Left ventricle myocardium superior (tissue), 1 donor: ENCODE data around the gene TMPRSS6. TPM values are rescaled to one million over a fixed set of nuclear protein-coding genes. Genes with fewer than 3 reads are reported as not detected.

Experiments used
- ATAC-seq: fragments of 200-7000 bp; cut with Tn5 transposase; one replicate; pipeline ENCODE4 v1.9.1; 2020; ENCODE audit warnings: mild to moderate bottlenecking, moderate library complexity
- DNase-seq: peaks from one replicate; pipeline ENCODE4 v3.0.0-alpha.2; 2020
- intact Hi-C: fragments of 100-400 bp; cut with micrococcal nuclease; formaldehyde crosslinking; loops from one replicate; pipeline ENCODE4 v1.11.0; 2022
- total RNA-seq: library from RNA; stranded (reverse); fragmentation: NEBNext Ultra II Directional; extraction: Animal tissue kit (Norgen Biotek cat#: 25700); gene quantifications from one replicate; pipeline ENCODE4 v1.2.1, GENCODE V29; 2021
- donor health status: DM: no; HTN: yes; CAD: no; lungs with severe emphysema.

TMPRSS6 gene
- total RNA-seq, 1 donor from 2014 or later: not detected

- DNase-seq: peak; percentile 79
- peak; percentile 95 for ATAC-seq
- intact Hi-C loops: no loop called here
These were observed 65.5 kb downstream of the TMPRSS6 start for GRCh38 chr22:37043828-37044538.

GRCh38 chr22:37043209-37043827 lies 66.2 kb downstream of the TMPRSS6 start:
- ATAC-seq (no peak), DNase-seq (no peak)
- intact Hi-C loops: no loop called here

DNA sequence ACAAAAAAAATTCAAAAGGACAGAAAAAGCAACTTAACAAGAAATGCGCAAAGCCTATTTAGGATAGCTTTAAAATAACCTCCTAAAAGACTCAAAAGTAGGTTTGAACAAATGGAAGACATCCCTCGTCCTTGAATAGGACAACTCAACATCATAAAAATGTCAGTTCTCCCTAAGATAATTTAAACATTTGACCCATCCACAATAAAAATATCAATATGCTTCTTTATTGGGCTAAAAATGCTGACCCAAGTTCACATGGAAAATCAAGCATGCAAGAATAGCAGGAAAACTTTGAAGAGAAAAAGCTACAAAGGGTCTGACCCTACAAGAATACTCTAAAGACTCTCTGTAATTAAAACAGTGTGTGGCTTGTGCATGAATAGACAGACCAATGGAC lies 70.0 kb downstream of the TMPRSS6 start:
- intact Hi-C loops: no loop called here
- DNase-seq (no peak), ATAC-seq (no peak)

DNA sequence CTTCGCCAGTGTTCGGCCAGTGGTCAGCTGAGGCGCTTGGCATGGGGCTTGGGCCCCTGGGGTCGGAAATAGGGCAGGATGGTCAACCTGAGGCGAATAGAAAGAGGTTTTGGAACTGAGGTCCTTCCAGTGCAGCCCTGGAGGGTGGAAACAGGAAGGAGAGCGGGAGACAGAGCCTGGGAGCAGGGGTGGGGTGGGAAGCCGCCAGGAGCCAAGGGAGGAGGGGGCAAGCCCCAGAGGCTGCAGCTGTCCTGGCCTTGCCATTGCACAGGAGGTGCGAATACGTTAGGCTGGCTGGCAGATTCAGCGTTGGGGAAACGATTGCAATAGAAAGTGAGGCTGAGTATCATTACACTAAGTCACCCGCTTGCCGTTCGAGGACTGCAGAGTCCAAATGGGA lies 71.8 kb downstream of the TMPRSS6 start:
- ATAC-seq: no peak
- no peak for DNase-seq
- intact Hi-C loops: no loop called here

DNA sequence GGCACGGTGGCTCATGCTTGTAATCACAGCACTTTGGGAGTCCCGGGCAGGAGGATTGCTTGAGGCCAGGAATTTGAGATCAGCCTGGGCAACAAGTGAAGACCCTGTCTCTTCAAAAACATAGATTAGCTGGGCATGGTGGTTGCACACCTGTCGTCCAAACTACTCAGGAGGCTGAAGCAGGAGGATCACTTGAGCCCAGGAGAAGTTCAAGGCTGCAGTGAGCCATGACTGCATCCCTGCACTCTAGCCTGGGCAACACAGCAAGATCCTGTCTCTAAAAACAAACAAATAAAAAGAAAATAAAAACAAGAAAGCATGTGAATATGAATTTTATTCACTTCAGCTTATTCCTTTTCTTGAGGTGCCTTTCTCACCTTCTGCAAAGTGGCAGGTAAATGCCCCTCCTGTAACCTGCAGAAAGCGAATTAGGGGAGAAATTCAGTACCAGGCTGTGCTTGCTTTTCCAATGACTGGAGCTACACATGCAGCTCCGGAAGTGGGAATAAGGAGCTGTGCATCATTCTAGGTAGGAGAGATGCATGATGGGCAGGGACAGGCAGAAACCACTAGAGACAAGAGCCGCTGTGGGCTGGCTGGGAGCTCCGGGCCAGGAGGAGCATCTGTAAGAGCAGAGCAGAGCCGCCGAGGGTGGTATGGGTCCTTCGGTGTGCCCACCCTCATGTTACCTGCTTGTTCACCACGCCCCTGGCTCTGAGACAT lies 72.7 kb downstream of the TMPRSS6 start:
- intact Hi-C loops: no loop called here
- ATAC-seq (no peak), DNase-seq (no peak)

GRCh38 chr22:37033605-37034430 lies 75.7 kb downstream of the TMPRSS6 start:
- intact Hi-C loops: no loop called here
- DNase-seq (no peak), ATAC-seq (no peak)

DNA sequence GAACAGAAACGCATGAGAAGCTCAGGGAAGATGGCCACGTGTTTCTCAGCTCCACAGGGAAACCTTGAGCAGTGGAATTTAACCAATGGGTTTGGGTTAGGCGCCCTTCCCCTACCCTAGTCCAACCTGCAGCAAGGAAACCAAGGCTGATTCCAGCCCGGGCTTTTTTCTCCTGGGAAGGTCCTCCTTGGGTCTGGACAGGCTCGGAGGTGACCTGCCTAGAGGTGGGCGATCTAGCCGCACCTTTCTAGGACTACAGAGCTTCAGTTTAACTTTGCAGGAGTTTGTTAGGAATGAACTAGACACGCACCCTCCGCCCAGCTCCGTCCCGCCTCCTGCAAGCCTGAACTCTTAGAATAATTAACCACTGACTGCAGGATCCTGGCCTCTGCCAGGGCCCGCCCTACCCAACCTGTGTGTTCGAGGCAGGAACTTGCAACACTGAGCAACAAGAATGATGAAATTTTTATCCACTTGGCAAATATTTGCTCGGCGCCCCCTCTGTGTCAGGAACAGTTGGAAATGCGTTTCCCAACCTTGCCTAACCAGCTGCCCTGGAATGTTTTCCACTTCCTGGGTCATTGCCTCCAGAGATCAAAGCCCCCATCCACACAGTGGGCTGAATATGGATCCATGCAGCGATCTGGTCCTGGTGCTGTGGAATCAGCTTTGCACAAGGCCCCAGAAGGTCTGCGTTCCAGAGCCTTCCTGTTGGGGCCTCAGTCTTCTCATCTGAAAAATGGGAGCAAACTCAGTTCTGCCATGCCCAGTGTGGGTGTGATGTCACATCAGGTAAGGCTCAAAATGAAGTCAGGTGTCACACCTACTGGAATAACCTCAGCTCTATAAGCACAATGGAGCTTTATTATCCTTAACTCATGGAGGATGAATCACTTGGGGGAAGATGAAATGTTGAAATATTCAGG lies 76.7 kb downstream of the TMPRSS6 start:
- intact Hi-C loops: no loop called here
- DNase-seq: no peak
- no peak for ATAC-seq

- intact Hi-C loops: no loop called here
- DNase-seq: no peak
- ATAC-seq: no peak
These were observed 77.4 kb downstream of the TMPRSS6 start for GRCh38 chr22:37032134-37032534.

- ATAC-seq: no peak
- no peak for DNase-seq
- intact Hi-C loops: no loop called here
These were observed 78.8 kb downstream of the TMPRSS6 start for GRCh38 chr22:37030560-37031281.

DNA sequence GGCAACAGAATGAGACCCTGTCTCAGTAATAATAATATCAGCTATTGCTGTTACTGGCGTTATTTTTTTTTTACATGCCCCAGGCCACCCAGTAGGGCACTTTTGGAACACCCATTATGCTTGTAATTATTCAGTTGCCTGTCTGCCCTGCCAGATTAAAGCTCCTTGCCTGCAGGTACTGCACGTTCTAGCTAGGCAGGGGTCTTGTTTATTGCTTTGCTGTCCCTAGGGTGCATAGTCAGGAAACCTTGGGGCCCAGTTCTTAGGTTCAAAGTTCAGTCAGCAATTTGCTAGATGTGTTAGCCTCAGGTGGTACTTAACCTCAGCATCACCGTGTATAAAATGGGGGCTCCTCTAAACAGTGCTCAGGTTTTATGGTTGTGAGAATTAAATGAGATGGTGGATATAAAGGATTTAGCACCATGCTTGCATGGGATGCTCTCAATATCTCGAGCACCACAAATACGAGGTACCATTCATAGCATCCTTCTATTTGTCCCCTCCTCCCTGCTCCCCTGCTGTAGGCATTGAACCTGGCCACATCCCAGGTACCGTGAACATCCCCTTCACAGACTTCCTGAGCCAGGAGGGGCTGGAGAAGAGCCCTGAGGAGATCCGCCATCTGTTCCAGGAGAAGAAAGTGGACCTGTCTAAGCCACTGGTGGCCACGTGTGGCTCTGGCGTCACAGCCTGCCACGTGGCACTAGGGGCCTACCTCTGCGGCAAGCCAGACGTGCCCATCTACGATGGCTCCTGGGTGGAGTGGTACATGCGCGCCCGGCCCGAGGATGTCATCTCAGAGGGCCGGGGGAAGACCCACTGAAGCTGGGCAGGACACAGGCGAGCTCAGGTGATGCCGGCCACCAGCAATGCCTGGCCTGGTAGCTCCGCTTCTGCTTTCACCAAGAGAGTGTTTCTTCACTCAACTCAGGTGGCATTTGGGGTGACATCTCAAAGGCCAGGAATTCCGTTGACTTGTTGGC lies 80.5 kb downstream of the TMPRSS6 start:
- intact Hi-C loops: no loop called here
- DNase-seq (no peak), ATAC-seq (no peak)

DNA sequence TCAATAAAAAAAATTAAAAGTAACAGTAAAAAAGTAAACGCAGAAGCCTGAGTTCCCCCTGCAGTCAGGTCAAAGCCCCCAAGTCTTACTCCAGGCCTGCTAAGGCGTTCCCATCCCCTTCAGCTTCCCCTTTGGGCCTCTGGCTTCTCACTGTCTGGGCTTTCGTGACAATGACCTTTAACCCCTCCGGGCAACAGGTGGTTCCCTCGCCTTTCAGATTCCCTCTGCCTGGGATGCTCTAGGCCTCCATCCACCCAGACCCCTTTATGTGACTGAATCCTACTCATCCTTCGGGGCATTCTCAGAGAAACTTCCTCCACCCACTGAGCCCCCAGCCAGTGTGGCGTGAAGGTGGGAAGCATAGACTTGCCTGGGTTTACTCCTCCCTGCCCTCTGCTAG lies 82.0 kb downstream of the TMPRSS6 start:
- intact Hi-C loops: no loop called here
- ATAC-seq (no peak), DNase-seq (no peak)

DNA sequence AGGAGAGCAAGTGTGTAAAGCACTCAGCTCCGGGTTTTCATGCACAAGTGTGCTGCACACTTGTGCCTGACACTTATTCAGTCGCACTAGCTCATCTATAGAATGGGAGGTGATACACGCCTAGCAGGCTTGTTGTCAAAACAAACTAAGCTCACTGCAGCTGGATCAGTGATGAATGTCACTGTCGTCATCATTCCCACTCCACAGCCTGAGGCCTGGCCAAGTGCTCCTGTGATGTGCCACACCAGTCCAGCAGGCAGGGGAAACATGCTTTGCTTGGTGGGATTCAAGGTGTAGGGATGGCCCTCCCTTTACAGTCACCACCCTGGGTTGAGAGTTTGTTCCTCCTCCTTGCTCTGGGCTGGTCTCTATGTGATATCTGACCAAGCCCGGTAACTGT lies 83.2 kb downstream of the TMPRSS6 start:
- DNase-seq (peak; percentile 55), ATAC-seq (peak; percentile 67)
- intact Hi-C loops: no loop called here

DNA sequence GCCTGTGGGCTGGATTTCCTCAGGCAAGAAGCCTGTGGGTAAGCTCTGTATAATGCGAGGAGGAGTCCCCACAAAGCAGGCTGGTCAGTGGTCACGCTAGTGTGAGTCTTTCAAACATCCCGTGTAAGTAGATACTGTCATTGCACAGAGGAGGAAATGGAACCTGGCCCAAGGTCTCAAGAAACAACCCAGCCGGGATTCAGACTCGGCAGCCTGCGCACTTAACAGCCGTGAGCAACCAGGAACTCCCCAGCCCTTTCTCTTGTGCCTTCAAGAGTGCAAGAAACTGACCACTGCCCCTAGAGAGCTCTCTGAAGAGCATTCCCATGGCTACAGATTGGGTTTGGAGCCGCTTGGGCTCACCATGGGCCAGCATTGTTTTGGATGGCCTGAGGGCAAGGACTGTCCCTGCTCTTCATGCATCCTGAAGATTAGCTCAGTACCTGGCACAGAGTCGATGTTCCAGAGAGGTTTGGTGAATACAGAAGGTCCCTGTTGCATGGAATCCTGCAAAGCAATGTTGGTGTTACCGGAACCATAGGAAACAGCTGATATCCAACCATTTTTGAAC lies 83.9 kb downstream of the TMPRSS6 start:
- DNase-seq (no peak), ATAC-seq (no peak)
- intact Hi-C loops: no loop called here

- intact Hi-C loops: no loop called here
- DNase-seq (no peak), ATAC-seq (no peak)
These were observed 85.0 kb downstream of the TMPRSS6 start for GRCh38 chr22:37024339-37025157.

- intact Hi-C loops: no loop called here
- ATAC-seq: no peak
- no peak for DNase-seq
These were observed 85.7 kb downstream of the TMPRSS6 start for GRCh38 chr22:37023743-37024338.
